Measurements from ENCODE around the gene HIPK4.
"Not testable (repeated sequence)": the region's sequence is repeated elsewhere in the genome, so short reads cannot be mapped to it uniquely, and the experiment has no call there.

The HIPK4 gene

DNA sequence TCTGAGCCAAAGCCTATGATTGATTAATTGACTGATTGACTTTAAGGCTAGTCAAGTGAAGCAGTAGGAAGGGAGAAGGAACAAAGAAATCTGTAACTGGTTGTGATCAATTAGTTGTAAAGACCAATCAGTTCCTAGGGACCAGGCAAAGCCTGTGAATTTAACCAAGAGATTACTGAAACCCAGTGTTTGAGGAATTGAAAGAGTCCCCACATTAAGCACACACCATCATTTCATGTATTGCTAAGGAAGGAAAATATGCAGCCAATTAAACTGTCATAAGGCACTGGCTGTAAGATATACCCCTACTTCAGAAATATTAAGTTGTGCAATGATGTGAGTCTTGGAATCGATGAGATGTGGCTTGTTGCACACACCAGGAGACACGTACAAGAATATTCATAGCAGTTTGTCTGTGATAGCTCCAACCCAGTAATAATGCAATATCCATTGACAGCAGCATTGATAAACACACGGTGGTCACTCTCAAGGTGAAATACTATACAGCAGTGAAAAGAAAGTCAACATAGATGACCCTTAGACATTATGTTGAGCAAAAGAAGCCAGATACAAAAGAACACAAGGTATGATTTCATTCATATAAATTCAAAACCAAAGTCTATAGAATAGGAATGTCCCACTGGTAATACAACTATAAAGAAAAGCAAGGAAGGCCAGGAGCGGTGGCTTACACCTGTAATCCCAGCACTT lies 50.8 kb downstream of the HIPK4 start:
- DNase-seq (ENCODE audit: low read depth) = no peak

DNA sequence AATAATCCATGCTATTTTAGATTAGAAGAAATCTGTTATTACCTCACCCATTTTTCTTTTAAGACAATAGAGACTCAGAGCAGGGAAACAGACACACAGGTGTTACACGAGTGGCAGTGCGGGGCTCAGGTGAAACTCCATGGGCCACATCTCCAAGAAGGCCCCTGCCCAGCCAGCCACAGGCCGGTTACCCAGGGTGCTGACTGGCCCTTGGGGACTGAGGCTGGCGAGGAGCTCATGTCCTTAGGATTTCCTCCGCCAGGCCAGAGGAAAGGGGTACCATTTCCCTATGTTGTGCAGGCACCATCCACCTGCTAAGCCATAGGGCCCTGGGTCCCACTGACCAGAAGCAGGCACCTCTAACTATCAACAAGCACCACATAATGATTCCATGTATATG lies 52.4 kb downstream of the HIPK4 start:
- DNase-seq (ENCODE audit: low read depth) = no peak

DNA sequence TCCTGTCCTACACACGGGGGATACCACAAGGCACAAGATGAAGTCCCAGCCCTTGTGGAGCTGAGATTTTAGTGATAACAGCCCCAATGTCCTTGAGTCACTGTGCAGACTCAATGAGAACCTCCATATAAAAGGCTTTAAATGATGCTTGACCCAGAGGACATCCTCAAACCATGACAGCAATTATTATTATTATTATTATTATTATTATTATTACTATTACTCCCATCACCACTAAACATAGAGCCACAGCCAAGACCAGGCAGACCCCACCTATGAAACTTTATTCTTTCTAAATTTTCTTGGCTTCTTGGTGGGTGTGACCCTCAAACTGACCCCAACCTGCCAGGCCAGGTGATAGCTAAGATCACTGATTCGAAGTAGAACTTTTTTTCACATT lies 52.9 kb downstream of the HIPK4 start:
- no peak for DNase-seq (ENCODE audit: low read depth)

DNA sequence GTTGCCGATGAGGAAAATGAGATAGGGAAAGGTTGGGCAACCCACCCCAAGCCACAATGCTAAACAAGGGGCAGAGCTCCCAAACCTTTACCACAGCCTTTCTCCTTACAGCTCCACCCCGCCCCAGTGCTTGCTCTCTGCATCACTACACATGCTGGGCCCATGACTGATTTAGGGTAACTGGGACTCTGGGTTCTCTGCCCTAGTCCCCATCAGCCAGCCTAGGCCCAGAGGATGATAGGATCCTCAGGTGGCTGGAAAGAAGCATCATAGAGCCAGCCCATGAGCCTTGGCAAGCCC lies 53.4 kb downstream of the HIPK4 start:
- DNase-seq (ENCODE audit: low read depth) = no peak

DNA sequence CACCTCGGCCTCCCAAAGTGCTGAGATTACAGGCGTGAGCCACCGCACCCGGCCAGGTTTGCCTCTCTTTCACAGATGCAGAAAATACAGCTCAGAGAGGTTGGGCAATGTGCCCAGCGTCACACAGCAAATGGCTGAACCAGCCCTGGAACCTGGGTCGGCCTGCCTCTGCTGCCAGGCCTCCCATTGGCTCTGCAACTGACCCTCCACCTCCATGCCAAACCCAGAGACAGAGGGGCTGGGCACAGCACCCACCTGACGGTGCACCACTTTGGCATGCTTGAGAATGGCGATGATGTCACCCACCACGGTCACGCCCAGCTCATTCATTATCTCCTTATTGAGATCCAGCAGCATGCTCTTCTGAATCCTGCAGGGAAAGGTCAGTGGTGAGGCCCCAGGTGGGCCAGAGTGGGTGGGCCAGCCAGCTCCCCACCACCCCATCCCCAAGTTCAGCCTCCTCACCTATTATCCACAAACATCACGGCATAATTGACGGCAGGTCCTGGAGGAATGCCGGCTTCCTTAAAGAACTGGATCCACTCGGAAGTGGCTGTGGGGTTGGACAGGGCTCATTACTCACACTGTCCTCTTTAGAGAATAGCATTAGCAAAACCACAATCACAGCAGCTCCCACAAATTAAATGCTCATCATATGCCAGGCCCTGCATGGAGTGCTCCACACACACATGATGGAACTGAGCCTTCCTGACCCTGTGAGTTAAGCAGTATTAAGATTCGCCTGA lies 54.0 kb downstream of the HIPK4 start:
- no peak for DNase-seq (ENCODE audit: low read depth)

DNA sequence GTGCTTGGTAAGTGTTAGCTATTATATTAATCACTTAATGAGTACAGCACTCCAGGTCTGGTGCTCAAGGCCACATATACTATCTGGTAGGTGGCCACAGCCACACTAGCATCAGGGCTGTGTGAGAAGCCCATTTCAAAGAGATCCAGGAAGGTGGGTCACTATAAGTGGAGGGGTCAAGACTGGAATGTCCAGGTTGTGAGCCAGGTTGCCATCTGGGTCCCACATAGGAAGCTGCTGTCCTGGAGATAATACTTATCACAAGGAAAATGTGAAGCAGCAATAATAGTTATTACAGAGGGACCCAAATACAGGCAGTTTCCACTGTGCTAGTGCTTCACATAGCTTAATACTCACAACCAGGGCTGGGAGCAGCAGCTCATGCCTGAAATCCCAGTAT lies 54.9 kb downstream of the HIPK4 start:
- DNase-seq (ENCODE audit: low read depth) = no peak

DNA sequence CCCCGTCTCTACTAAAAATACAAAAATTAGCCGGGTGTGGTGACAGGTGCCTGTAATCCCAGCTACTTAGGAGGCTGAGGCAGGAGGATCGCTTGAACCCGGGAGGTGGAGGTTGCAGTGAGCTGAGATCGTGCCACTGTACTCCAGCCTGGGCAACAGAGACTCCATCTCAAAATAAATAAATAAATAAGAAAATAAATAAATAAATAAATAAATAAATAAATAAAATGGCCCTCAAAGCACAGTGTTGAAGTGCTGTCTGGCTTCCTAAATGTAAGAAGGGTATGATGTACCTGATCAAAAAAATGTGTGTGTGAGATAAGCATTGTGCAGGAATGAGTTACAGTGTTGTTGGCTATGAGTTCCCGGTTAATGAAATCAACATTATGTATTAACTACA lies 56.9 kb downstream of the HIPK4 start:
- not testable (repeated sequence) for DNase-seq (ENCODE audit: low read depth)

DNA sequence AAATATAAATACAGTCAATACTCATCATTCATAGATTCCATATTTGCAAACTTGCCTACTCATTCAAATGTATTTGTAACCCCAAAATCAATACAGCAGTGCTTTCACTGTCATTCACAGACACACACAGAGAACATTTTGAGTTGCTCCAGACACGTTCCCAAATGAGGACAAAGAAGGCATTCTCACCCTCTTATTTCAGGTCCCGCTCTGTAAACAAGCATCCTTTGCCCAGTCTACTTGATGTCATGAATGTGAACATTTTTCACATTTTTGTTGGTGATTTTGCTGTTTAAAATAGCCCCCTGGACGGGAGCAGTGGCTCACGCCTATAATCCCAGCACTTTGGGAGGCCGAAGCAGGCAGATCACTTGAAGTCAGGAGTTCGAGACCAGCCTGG lies 57.3 kb downstream of the HIPK4 start:
- DNase-seq (ENCODE audit: low read depth) = no peak

DNA sequence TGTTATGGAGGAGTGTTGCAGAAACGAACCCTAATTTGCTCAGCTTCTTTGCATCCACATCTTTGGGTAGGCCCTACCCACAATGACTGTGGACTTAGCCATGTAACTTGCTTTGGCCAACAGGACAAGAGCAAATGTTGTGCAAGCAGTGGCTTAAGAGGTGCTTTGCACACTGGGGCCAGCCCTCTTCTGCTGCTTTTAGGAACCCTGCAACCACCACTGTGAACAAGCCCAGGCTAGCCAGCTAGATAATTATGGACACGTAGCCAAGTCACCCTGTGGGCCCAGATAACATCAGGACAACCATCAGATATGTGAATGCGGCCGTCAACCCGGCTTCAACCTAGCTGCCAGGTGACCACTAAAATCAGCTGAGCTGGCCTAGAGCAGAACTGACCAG lies 58.9 kb downstream of the HIPK4 start:
- no peak for DNase-seq (ENCODE audit: low read depth)

Data from activated gamma-delta T cell treated with anti-CD3 and anti-CD28 coated beads, Interleukin-2, amount 50 U/mL, for 16 hours (primary cell).